HepG2 (cell line): ENCODE data around the gene EXOSC6. TPM values are rescaled to one million over a fixed set of nuclear protein-coding genes. Genes with fewer than 3 reads are reported as not detected.
"Not testable (repeated sequence)": the region's sequence is repeated elsewhere in the genome, so short reads cannot be mapped to it uniquely, and the experiment has no call there.

Source experiments
- ATAC-seq: fragments of 200-7000 bp; cut with Tn5 transposase; 3 replicates; pipeline ENCODE4 v1.9.1; 2020; ENCODE audit warnings: mild to moderate bottlenecking, moderate library complexity
- BruUV-seq: library from RNA; stranded (reverse); fragments of 400-500 nt; replicated peaks from 2 replicates; lab custom pipeline; 2021; lab: Mats Ljungman, UMichigan
- CTCF ChIA-PET: fragments of 300-600 bp; formaldehyde crosslinking; extraction: SDS; loops from one replicate; lab custom pipeline; 2021; ENCODE audit warnings: low total read pairs, inconsistent platforms, low intra/inter-chr PET ratio; lab: Yijun Ruan, JAX
- POLR2A ChIA-PET: fragments of 350-600 bp; sonication (Branson Sonifier 250); formaldehyde crosslinking; loops from one replicate; lab custom pipeline; 2020; ENCODE audit warnings: antibody characterized with exemption, inconsistent platforms; lab: Yijun Ruan, JAX
- DNase-seq: peaks from one replicate; pipeline ENCODE4 v3.0.0-alpha.2; 2015; ENCODE audit warnings: low spot score
- FAIRE-seq: peaks from 3 replicates; lab custom pipeline; 2011; peaks lifted over from hg19 to GRCh38; lab: Jason Lieb, UNC
- H2AFZ ChIP-seq: one replicate; pipeline ENCODE4 v1.6.1; 2011; ENCODE audit warnings: low read length, inconsistent platforms
- H3K27ac ChIP-seq: fragments of 300-600 bp; 3 replicates; pipeline ENCODE4 v1.8.0; 2011; ENCODE audit warnings: mixed run types, mild to moderate bottlenecking, mixed read lengths, low read length, inconsistent platforms; ENCODE audit not compliant: insufficient read depth; ENCODE audit errors: extremely low read length
- H3K27me3 ChIP-seq, 2 experiments: fragments of 200-600 bp in 1 of 2; 2 replicates in 1 of 2; 3 replicates in 1 of 2; pipeline versions ENCODE4 v1.6.0 to v1.8.0; 2011; ENCODE audit warnings: low read length in 2 of 2, mild to moderate bottlenecking in 2 of 2, moderate library complexity in 2 of 2, inconsistent platforms in 1 of 2; ENCODE audit not compliant: insufficient read depth in 2 of 2, control insufficient read depth in 1 of 2
- H3K36me3 ChIP-seq, 2 experiments: fragments of 200-600 bp in 1 of 2; replicated peaks in 1 of 2; 2 replicates in 1 of 2; 3 replicates in 1 of 2; pipeline versions ENCODE4 v1.5.1 to v1.8.0; 2011; ENCODE audit warnings: low read length in 2 of 2, inconsistent platforms in 1 of 2; ENCODE audit not compliant: insufficient read depth in 2 of 2, control insufficient read depth in 1 of 2
- H3K4me1 ChIP-seq: 2 replicates; pipeline ENCODE4 v1.5.1; 2012; ENCODE audit warnings: low read length, inconsistent platforms; ENCODE audit not compliant: insufficient read depth
- H3K4me2 ChIP-seq: 2 replicates; pipeline ENCODE4 v1.6.0; 2011; ENCODE audit warnings: low read depth, low read length, inconsistent platforms
- H3K4me3 ChIP-seq, 3 experiments: fragments of 200-600 bp in 1 of 3; sonication (generic), shearing (Covaris generic) in 1 of 3; replicated peaks in 1 of 3; 2 replicates each; pipeline ENCODE4 v1.5.1; 2011 to 2016; ENCODE audit warnings: low read length in 3 of 3, inconsistent platforms in 2 of 3, low read depth in 2 of 3, mild to moderate bottlenecking in 2 of 3, control low read depth in 1 of 3, mixed read lengths in 1 of 3; ENCODE audit not compliant: insufficient read depth in 1 of 3
- H3K79me2 ChIP-seq: one replicate; pipeline ENCODE4 v1.6.1; 2011; ENCODE audit warnings: low read length, inconsistent platforms; ENCODE audit not compliant: insufficient read depth
- H3K9ac ChIP-seq: 2 replicates; pipeline ENCODE4 v1.6.0; 2011; ENCODE audit warnings: mild to moderate bottlenecking, low read depth, low read length, inconsistent platforms; ENCODE audit not compliant: insufficient read depth
- H3K9me3 ChIP-seq: 2 replicates; pipeline ENCODE4 v1.5.1; 2012; ENCODE audit warnings: mild to moderate bottlenecking, low read length
- H4K20me1 ChIP-seq: 2 replicates; pipeline ENCODE4 v1.6.0; 2011; ENCODE audit warnings: inconsistent platforms, mild to moderate bottlenecking, low read length, moderate library complexity; ENCODE audit not compliant: insufficient read depth
- HOXD1 ChIP-seq: sonication (generic); formaldehyde crosslinking; IDR thresholded peaks from 2 replicates; pipeline ENCODE4 v1.5.0; 2020; ENCODE audit warnings: missing genetic modification reagents
- NBN ChIP-seq: fragments of 450-650 bp; conservative IDR thresholded peaks from 2 replicates; pipeline ENCODE4 v1.6.1; 2017
- ZBTB25 ChIP-seq: IDR thresholded peaks from 2 replicates; pipeline ENCODE4 v1.6.1; 2018; ENCODE audit warnings: missing genetic modification reagents
- ZBTB33 ChIP-seq: sonication (generic); formaldehyde crosslinking; IDR thresholded peaks from 2 replicates; pipeline ENCODE4 v1.4.0; 2020; ENCODE audit warnings: missing genetic modification reagents
- WGBS: methylation state at CpG from one replicate; pipeline ENCODE4 v1.1.6; 2017; ENCODE audit warnings: low lambda C conversion rate; 5-methylcytosine and 5-hydroxymethylcytosine counted together
- in situ Hi-C: cut with HindIII; loops from 2 replicates; pipeline ENCODE4 v1.10.0; 2017; ENCODE audit warnings: low pct_unique_long_range_greater_than_20kb; ENCODE audit not compliant: extremely low pct_ligation_motif_present
- intact Hi-C: fragments of 100-400 bp; cut with micrococcal nuclease; formaldehyde crosslinking; loops from one replicate; pipeline ENCODE4 v1.10.0; 2022; ENCODE audit not compliant: unreplicated experiment
- polyA plus RNA-seq, 8 experiments: library from polyadenylated mRNA; depleted of rRNA in 3 of 8; stranded (reverse) in 7 of 8; unstranded in 1 of 8; fragments of >200 nt; fragmentation: Illumina TruSeq in 4 of 8; extraction: Trizol in 4 of 8; gene quantifications; 2 replicates each; pipeline versions ENCODE4 v1.2.1 to v1.2.3, GENCODE V29; 2011 to 2016; ENCODE audit warnings: low read depth in 4 of 8, missing spikeins in 1 of 8, mixed read lengths in 1 of 8; ENCODE audit not compliant: insufficient read depth in 1 of 8
- total RNA-seq, 5 experiments: library from RNA; depleted of rRNA; stranded (reverse); fragments of >200 nt; fragmentation: Illumina TruSeq; extraction: Trizol; gene quantifications; 2 replicates each; pipeline ENCODE4 v1.2.3, GENCODE V29; 2016; ENCODE audit warnings: low read depth in 1 of 5

The EXOSC6 gene
- total and polyA plus RNA-seq, 2 of the 13 experiments (the other 11 are each of a cell fraction or from before 2014, with no cell fraction given), result 13.1 to 39.9 TPM

GRCh38 chr16:70250748-70251628 is 752 bp downstream of the EXOSC6 start (continued):
- TF ChIP-seq ZBTB25 (CRISPR knock-in tag) (no peak), NBN (no peak), HOXD1 (CRISPR knock-in tag) (peak; percentile 83; the same call in 1 of the 2 replicates)

GRCh38 chr16:70249697-70250096 is 2.0 kb downstream of the EXOSC6 start:
- FAIRE-seq, CTCF ChIA-PET, H3K27ac ChIP-seq, DNase-seq, BruUV-seq, H3K27me3 ChIP-seq, ATAC-seq, H3K9me3 ChIP-seq, H2AFZ ChIP-seq: not testable (repeated sequence)
- POLR2A ChIA-PET, result interaction anchor here (2.2 kb wide), 1 partner anchor 92 kb away, joined by 7 read pairs; no protein-coding TSS in a partner anchor
- in situ Hi-C loops (loop anchor here (10.0 kb wide), 1 partner anchor 85 kb away; no protein-coding TSS in a partner anchor), intact Hi-C loops (loop anchor here (5.0 kb wide), 1 partner anchor 97 kb away; no protein-coding TSS in a partner anchor)
- peaks cover 22 to 27% of the 10 kb centered on the region in 2 experiments for H3K36me3 ChIP-seq
- WGBS, result 78% methylated on average over 4 of the region's 4 CpGs
- H3K79me2 ChIP-seq, result peaks cover 19% of the 10 kb centered on the region
- H3K4me3 ChIP-seq, result peak overlapping the region; percentile 36 to 62 (median 54); a peak in 3 of 6 replicates
- peak overlapping the region; percentile 62; the same call in 1 of the 2 replicates for H3K9ac ChIP-seq
- peaks cover 29% of the 10 kb centered on the region for H3K4me1 ChIP-seq
- TF ChIP-seq ZBTB33 (CRISPR knock-in tag), result peak; percentile 68
- peak overlapping the region; percentile 86 for H3K4me2 ChIP-seq
- peaks cover 24% of the 10 kb centered on the region for H4K20me1 ChIP-seq

GRCh38 chr16:70238773-70239172 is 13.0 kb downstream of the EXOSC6 start:
- DNase-seq, H3K36me3 ChIP-seq, ATAC-seq, H3K4me1 ChIP-seq, CTCF ChIA-PET, BruUV-seq, H4K20me1 ChIP-seq, H2AFZ ChIP-seq, H3K4me3 ChIP-seq, in situ Hi-C loops, H3K9me3 ChIP-seq, H3K4me2 ChIP-seq, H3K27ac ChIP-seq, POLR2A ChIA-PET, intact Hi-C loops, H3K27me3 ChIP-seq, H3K79me2 ChIP-seq, FAIRE-seq, H3K9ac ChIP-seq: not testable (repeated sequence)

- H3K79me2 ChIP-seq, in situ Hi-C loops, FAIRE-seq, H3K36me3 ChIP-seq, H4K20me1 ChIP-seq, H3K4me1 ChIP-seq, H3K4me3 ChIP-seq, ATAC-seq, H3K9me3 ChIP-seq, BruUV-seq, CTCF ChIA-PET, intact Hi-C loops, H3K9ac ChIP-seq, H2AFZ ChIP-seq, POLR2A ChIA-PET, DNase-seq, H3K4me2 ChIP-seq, H3K27me3 ChIP-seq, H3K27ac ChIP-seq: not testable (repeated sequence)
- WGBS, result 96% methylated on average over 3 of the region's 3 CpGs
These were observed 19.9 kb downstream of the EXOSC6 start for GRCh38 chr16:70231831-70232230.
